Prostate gland (tissue), 2 donors: ENCODE data around the gene ZFHX3.

ENCODE experiments used
- POLR2A ChIP-seq: fragments of 450-650 bp; IDR thresholded peaks from one replicate; pipeline ENCODE4 v1.6.1; 2016; ENCODE audit warnings: antibody characterized with exemption, mild to moderate bottlenecking
- TF ChIP-seq, protein P1 (sequence below), 4 experiments: fragments of 200-600 bp in 2 of 4; fragments of 450-650 bp in 2 of 4; sonication (generic) in 2 of 4; IDR thresholded peaks; 1 replicate in 3 of 4; 2 replicates in 1 of 4; pipeline ENCODE4 v1.5.1; 2016 to 2019; ENCODE audit warnings: antibody characterized with exemption in 4 of 4, mild to moderate bottlenecking in 2 of 4, moderate library complexity in 2 of 4

DNA sequence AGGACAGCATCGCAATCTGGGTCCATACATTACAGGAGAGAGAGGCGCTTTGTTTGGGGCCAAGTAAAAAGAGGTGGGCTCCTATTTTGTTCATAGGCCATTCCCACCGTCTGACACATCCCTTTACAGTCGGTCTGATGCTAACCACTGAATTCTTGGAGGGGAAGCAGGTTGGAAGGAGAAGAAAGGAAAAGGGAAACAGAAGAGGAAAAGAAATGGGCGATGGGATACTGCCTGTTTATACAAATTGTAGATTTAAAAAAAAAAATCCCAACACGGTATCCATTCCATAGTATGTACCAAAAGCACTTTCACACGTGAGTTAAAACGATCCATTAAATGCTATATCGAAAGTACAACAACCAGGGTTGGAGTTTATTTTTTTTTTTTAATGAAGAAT, 4.0 kb upstream of the ZFHX3 start:
- TF ChIP-seq, protein P1, sequence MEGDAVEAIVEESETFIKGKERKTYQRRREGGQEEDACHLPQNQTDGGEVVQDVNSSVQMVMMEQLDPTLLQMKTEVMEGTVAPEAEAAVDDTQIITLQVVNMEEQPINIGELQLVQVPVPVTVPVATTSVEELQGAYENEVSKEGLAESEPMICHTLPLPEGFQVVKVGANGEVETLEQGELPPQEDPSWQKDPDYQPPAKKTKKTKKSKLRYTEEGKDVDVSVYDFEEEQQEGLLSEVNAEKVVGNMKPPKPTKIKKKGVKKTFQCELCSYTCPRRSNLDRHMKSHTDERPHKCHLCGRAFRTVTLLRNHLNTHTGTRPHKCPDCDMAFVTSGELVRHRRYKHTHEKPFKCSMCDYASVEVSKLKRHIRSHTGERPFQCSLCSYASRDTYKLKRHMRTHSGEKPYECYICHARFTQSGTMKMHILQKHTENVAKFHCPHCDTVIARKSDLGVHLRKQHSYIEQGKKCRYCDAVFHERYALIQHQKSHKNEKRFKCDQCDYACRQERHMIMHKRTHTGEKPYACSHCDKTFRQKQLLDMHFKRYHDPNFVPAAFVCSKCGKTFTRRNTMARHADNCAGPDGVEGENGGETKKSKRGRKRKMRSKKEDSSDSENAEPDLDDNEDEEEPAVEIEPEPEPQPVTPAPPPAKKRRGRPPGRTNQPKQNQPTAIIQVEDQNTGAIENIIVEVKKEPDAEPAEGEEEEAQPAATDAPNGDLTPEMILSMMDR (IDR thresholded peaks at IDR 0.05) = no peak
- no peak for TF ChIP-seq POLR2A
